ENCODE measurements around the gene C1orf174.

The C1orf174 gene

GRCh38 chr1:3895279-3895950 lies 4.7 kb downstream of the C1orf174 start:
- no peak for DNase-seq (ENCODE audit: low read depth in 2 of 2)

GRCh38 chr1:3894626-3895278 lies 5.3 kb downstream of the C1orf174 start:
- DNase-seq (ENCODE audit: low read depth in 2 of 2) = no peak

- DNase-seq (ENCODE audit: low read depth in 2 of 2) = no peak
Measured at GRCh38 chr1:3893190-3893589, 6.9 kb downstream of the C1orf174 start.

GRCh38 chr1:3892748-3893147 lies 7.3 kb downstream of the C1orf174 start:
- no peak for DNase-seq (ENCODE audit: low read depth in 2 of 2)

- no peak for DNase-seq (ENCODE audit: low read depth in 2 of 2)
Measured at GRCh38 chr1:3891329-3891865, 8.7 kb downstream of the C1orf174 start.

GRCh38 chr1:3890389-3891328 lies 9.4 kb downstream of the C1orf174 start:
- no peak for DNase-seq (ENCODE audit: low read depth in 2 of 2)

GRCh38 chr1:3889936-3890335 lies 10.1 kb downstream of the C1orf174 start:
- no peak for DNase-seq (ENCODE audit: low read depth in 2 of 2)

GRCh38 chr1:3888301-3888700 lies 11.8 kb downstream of the C1orf174 start:
- DNase-seq (ENCODE audit: low read depth in 2 of 2) = no peak

- no peak for DNase-seq (ENCODE audit: low read depth in 2 of 2)
Measured at GRCh38 chr1:3886691-3887090, 13.4 kb downstream of the C1orf174 start.

GRCh38 chr1:3886106-3886670 lies 13.9 kb downstream of the C1orf174 start:
- no peak for DNase-seq (ENCODE audit: low read depth in 2 of 2)

- DNase-seq (ENCODE audit: low read depth in 2 of 2) = no peak
Measured at GRCh38 chr1:3885611-3886010, 14.5 kb downstream of the C1orf174 start.

- DNase-seq (ENCODE audit: low read depth in 2 of 2) = no peak
Measured at GRCh38 chr1:3884966-3885365, 15.1 kb downstream of the C1orf174 start.

GRCh38 chr1:3883194-3883925 lies 16.7 kb downstream of the C1orf174 start:
- DNase-seq (ENCODE audit: low read depth in 2 of 2) = no peak

GRCh38 chr1:3881193-3881480 lies 18.9 kb downstream of the C1orf174 start:
- no peak for DNase-seq (ENCODE audit: low read depth in 2 of 2)

GRCh38 chr1:3880429-3881192 lies 19.5 kb downstream of the C1orf174 start:
- DNase-seq (ENCODE audit: low read depth in 2 of 2) = no peak

- no peak for DNase-seq (ENCODE audit: low read depth in 2 of 2)
Measured at GRCh38 chr1:3879787-3880428, 20.2 kb downstream of the C1orf174 start.

GRCh38 chr1:3879099-3879498 lies 21.0 kb downstream of the C1orf174 start:
- DNase-seq (ENCODE audit: low read depth in 2 of 2) = no peak

GRCh38 chr1:3876716-3877115 lies 23.4 kb downstream of the C1orf174 start:
- DNase-seq (ENCODE audit: low read depth in 2 of 2) = no peak

- DNase-seq (ENCODE audit: low read depth in 2 of 2) = no peak
Measured at GRCh38 chr1:3874736-3875135, 25.3 kb downstream of the C1orf174 start.

GRCh38 chr1:3872546-3872945 lies 27.5 kb downstream of the C1orf174 start:
- no peak for DNase-seq (ENCODE audit: low read depth in 2 of 2)

All from stimulated activated CD8-positive, alpha-beta memory T cell treated with anti-CD3 and anti-CD28 coated beads, Interleukin-2, amount 100 ng/mL, for 48 hours (primary cell).